Keratinocyte (primary cell): Measurements from ENCODE around the gene FXYD1. TPM values are rescaled to one million over a fixed set of nuclear protein-coding genes. Genes with fewer than 3 reads are reported as not detected.

ENCODE experiments used
- DNase-seq: peaks from one replicate; pipeline ENCODE4 v3.0.0-alpha.2; 2011; ENCODE audit warnings: low read depth, missing footprints, low spot score
- FAIRE-seq: peaks from 2 replicates; lab custom pipeline; 2011; peaks lifted over from hg19 to GRCh38; lab: Jason Lieb, UNC
- H2AFZ ChIP-seq: 2 replicates; pipeline ENCODE4 v1.6.0; 2012; ENCODE audit warnings: low read length, control low read depth, inconsistent platforms; ENCODE audit not compliant: control insufficient read depth
- H3K27ac ChIP-seq: 2 replicates; pipeline ENCODE4 v1.5.1; 2011; ENCODE audit warnings: low read length; ENCODE audit not compliant: control insufficient read depth, insufficient read depth
- H3K27me3 ChIP-seq: 3 replicates; pipeline ENCODE4 v1.6.0; 2011; ENCODE audit warnings: low read length; ENCODE audit not compliant: control insufficient read depth, insufficient read depth; ENCODE audit errors: extremely low read depth
- H3K36me3 ChIP-seq, 2 experiments: 2 replicates in 1 of 2; 3 replicates in 1 of 2; pipeline ENCODE4 v1.5.1; 2011; ENCODE audit warnings: low read length in 2 of 2, mild to moderate bottlenecking in 1 of 2; ENCODE audit not compliant: control insufficient read depth in 2 of 2, insufficient read depth in 2 of 2; ENCODE audit errors: extremely low read depth in 1 of 2
- H3K4me1 ChIP-seq: 3 replicates; pipeline ENCODE4 v1.5.1; 2011; ENCODE audit warnings: low read length; ENCODE audit not compliant: control insufficient read depth, insufficient read depth; ENCODE audit errors: extremely low read depth
- H3K4me2 ChIP-seq: 3 replicates; pipeline ENCODE4 v1.6.0; 2011; ENCODE audit warnings: low read depth, low read length; ENCODE audit not compliant: control insufficient read depth, insufficient read depth; ENCODE audit errors: extremely low read depth
- H3K4me3 ChIP-seq, 3 experiments: fragments of 200-600 bp in 1 of 3; sonication (generic) in 1 of 3; 2 replicates in 2 of 3; 3 replicates in 1 of 3; pipeline ENCODE4 v1.5.1; 2011 to 2016; ENCODE audit warnings: low read length in 3 of 3, mild to moderate bottlenecking in 3 of 3, control low read depth in 2 of 3, inconsistent platforms in 1 of 3, low read depth in 1 of 3, mixed read lengths in 1 of 3, mixed run types in 1 of 3, moderate library complexity in 1 of 3; ENCODE audit not compliant: control insufficient read depth in 2 of 3, insufficient read depth in 2 of 3; ENCODE audit errors: extremely low read depth in 1 of 3
- H3K79me2 ChIP-seq: 2 replicates; pipeline ENCODE4 v1.6.0; 2012; ENCODE audit warnings: low read length; ENCODE audit not compliant: control insufficient read depth, insufficient read depth
- H3K9ac ChIP-seq: 3 replicates; pipeline ENCODE4 v1.6.0; 2011; ENCODE audit warnings: low read length; ENCODE audit not compliant: control insufficient read depth, insufficient read depth; ENCODE audit errors: extremely low read depth
- H3K9me1 ChIP-seq: 3 replicates; pipeline ENCODE4 v1.6.0; 2011; ENCODE audit warnings: low read length; ENCODE audit not compliant: control insufficient read depth, insufficient read depth; ENCODE audit errors: extremely low read depth
- H3K9me3 ChIP-seq: 2 replicates; pipeline ENCODE4 v1.5.1; 2012; ENCODE audit warnings: low read depth, low read length; ENCODE audit not compliant: control insufficient read depth
- H4K20me1 ChIP-seq: 3 replicates; pipeline ENCODE4 v1.6.0; 2011; ENCODE audit warnings: low read length; ENCODE audit not compliant: control insufficient read depth, insufficient read depth; ENCODE audit errors: extremely low read depth
- EZH2 ChIP-seq: IDR thresholded peaks from one replicate; pipeline ENCODE4 v1.6.1; 2012; ENCODE audit warnings: inconsistent platforms, mild to moderate bottlenecking, low read length, moderate library complexity
- dilution Hi-C: fragments of 300-500 bp; cut with MboI; formaldehyde crosslinking; loops from one replicate; pipeline ENCODE4 v1.7.0; 2020; ENCODE audit warnings: low sequenced_read_pairs; ENCODE audit not compliant: extremely low pct_ligation_motif_present
- polyA plus RNA-seq, 5 experiments: library from polyadenylated mRNA; depleted of rRNA in 3 of 5; stranded (reverse) in 3 of 5; stranded (forward) in 1 of 5; unstranded in 1 of 5; fragments of >200 nt; gene quantifications; 1 replicate in 1 of 5; 2 replicates in 3 of 5; 3 replicates in 1 of 5; pipeline versions ENCODE4 v1.2.1 to v1.2.3, GENCODE V29; 2011 to 2012; ENCODE audit warnings: missing spikeins in 2 of 5, low read depth in 1 of 5, low replicate concordance in 1 of 5
- TF ChIP-seq, protein P1 (sequence below), 3 experiments: IDR thresholded peaks in 1 of 3; conservative IDR thresholded peaks in 1 of 3; optimal IDR thresholded peaks in 1 of 3; 2 replicates in 2 of 3; 3 replicates in 1 of 3; pipeline versions ENCODE3 to v1.5.1; 2011; ENCODE audit warnings: low read length in 3 of 3, mild to moderate bottlenecking in 3 of 3, moderate library complexity in 2 of 3, control low read depth in 1 of 3, inconsistent platforms in 1 of 3; ENCODE audit not compliant: insufficient read depth in 2 of 3; ENCODE audit errors: extremely low read depth in 1 of 3

FXYD1 gene
- polyA plus RNA-seq, 1 donor (not counting 4 experiments of a cell fraction or from before 2014, with no cell fraction given), result 0.14 TPM

DNA sequence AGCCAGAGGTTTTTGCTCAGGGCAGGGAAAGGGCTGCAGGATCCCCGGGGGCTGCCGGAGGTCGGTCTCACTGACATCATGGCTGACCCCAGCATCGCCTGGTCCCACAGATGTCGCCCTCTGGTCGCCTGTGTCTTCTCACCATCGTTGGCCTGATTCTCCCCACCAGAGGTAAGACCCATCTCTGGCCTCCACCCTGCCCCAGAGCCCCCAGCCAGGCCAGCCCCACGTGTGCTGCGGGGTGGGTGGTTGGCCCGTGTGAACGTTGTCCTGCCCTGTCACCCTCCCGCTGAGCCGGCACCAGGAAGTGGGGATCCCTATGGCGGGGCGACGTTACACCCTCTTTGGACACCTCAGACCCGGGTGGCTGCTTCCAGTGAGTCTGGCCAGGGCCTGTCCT lies 16.8 kb downstream of the FXYD1 start:
- H3K4me2 ChIP-seq, result peak overlapping the region; percentile 90
- peak overlapping the region; percentile 6 for H2AFZ ChIP-seq
- TF ChIP-seq, protein P1, sequence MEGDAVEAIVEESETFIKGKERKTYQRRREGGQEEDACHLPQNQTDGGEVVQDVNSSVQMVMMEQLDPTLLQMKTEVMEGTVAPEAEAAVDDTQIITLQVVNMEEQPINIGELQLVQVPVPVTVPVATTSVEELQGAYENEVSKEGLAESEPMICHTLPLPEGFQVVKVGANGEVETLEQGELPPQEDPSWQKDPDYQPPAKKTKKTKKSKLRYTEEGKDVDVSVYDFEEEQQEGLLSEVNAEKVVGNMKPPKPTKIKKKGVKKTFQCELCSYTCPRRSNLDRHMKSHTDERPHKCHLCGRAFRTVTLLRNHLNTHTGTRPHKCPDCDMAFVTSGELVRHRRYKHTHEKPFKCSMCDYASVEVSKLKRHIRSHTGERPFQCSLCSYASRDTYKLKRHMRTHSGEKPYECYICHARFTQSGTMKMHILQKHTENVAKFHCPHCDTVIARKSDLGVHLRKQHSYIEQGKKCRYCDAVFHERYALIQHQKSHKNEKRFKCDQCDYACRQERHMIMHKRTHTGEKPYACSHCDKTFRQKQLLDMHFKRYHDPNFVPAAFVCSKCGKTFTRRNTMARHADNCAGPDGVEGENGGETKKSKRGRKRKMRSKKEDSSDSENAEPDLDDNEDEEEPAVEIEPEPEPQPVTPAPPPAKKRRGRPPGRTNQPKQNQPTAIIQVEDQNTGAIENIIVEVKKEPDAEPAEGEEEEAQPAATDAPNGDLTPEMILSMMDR (optimal IDR thresholded peaks at IDR 0.05 in 1 of 3, IDR thresholded peaks at IDR 0.05 in 1 of 3, conservative IDR thresholded peaks at IDR 0.05 in 1 of 3; ENCODE audit: extremely low read depth in 1 of 3, insufficient read depth in 2 of 3, low read length in 3 of 3), result no peak
- TF ChIP-seq EZH2, result no peak
- peaks cover 20 to 38% of the 10 kb centered on the region in 2 experiments for H3K36me3 ChIP-seq
- H3K4me1 ChIP-seq, result peaks cover 20% of the 10 kb centered on the region
- peaks cover 36% of the 10 kb centered on the region for H3K79me2 ChIP-seq
- dilution Hi-C loops, result no loop called here
- no peaks in the 10 kb centered on the region for H3K9me3 ChIP-seq
- H3K9me1 ChIP-seq, result no peaks in the 10 kb centered on the region
- FAIRE-seq (no peak), DNase-seq (no peak)
- no peaks in the 10 kb centered on the region for H4K20me1 ChIP-seq
- peak overlapping the region; percentile 66 for H3K27ac ChIP-seq
- H3K9ac ChIP-seq, result peak overlapping the region; percentile 85
- peak overlapping the region; percentile 84 to 96 (median 90) for H3K4me3 ChIP-seq
- H3K27me3 ChIP-seq, result no peaks in the 10 kb centered on the region

DNA sequence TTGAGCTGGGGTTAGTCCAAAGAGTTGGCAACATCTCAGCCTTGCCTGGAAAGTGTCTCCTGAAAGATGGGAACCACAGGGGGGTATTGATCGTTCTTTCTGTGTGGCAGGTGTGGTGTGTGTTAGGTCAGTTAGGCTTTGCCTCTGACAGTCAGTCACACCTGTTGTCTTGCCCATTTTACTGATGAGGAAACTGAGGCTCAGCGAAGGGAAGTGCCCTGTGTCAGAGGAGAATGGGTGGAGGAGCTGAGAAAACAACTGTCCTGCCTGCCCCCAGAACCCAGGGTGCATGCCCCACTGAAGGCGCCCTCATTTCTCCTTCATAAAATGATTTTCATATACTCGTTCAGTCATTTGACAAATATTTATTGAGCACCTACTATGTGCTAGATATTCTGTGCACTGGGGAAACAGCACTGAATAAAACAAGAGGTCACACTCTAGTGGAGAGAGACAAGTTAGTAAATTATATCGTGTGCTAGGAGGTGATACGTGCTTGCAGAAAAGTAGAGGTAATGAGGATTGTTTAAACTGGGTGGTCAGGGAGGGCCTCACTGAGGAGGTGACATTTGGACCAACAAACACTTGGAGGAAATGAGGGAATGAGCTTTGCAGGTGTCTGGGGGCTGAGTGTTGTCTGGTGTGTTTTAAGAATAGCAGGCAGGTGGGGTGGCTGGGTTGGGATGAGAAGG lies 17.5 kb downstream of the FXYD1 start:
- FAIRE-seq (peak; percentile 44), DNase-seq (no peak)
- peaks cover 22 to 41% of the 10 kb centered on the region in 2 experiments for H3K36me3 ChIP-seq
- no peaks in the 10 kb centered on the region for H3K9me1 ChIP-seq
- dilution Hi-C loops, result no loop called here
- H3K4me1 ChIP-seq, result peaks cover 20% of the 10 kb centered on the region
- H2AFZ ChIP-seq, result no peak overlapping the region
- no peaks in the 10 kb centered on the region for H4K20me1 ChIP-seq
- H3K79me2 ChIP-seq, result peaks cover 36% of the 10 kb centered on the region
- H3K27ac ChIP-seq, result no peak overlapping the region
- H3K9me3 ChIP-seq, result no peaks in the 10 kb centered on the region
- H3K4me3 ChIP-seq, result peak overlapping the region; percentile 84 to 96 (median 90)
- peak overlapping the region; percentile 85 for H3K9ac ChIP-seq
- H3K4me2 ChIP-seq, result peak overlapping the region; percentile 90
- TF ChIP-seq EZH2, result no peak
- TF ChIP-seq, protein P1 (optimal IDR thresholded peaks at IDR 0.05 in 1 of 3, IDR thresholded peaks at IDR 0.05 in 1 of 3, conservative IDR thresholded peaks at IDR 0.05 in 1 of 3; ENCODE audit: extremely low read depth in 1 of 3, insufficient read depth in 2 of 3, low read length in 3 of 3), result no peak
- no peaks in the 10 kb centered on the region for H3K27me3 ChIP-seq
